K562 (cell line): Measurements from ENCODE around the gene SYTL5. TPM values are rescaled to one million over a fixed set of nuclear protein-coding genes. Genes with fewer than 3 reads are reported as not detected.

Source experiments
- ARID1B ChIP-seq: fragments of 450-650 bp; IDR thresholded peaks from 2 replicates; pipeline ENCODE4 v1.6.1; 2016; ENCODE audit warnings: antibody characterized with exemption, mild to moderate bottlenecking, inconsistent platforms
- CTCF ChIP-seq, 3 experiments: IDR thresholded peaks in 2 of 3; conservative IDR thresholded peaks in 1 of 3; 2 replicates each; pipeline ENCODE4 v1.5.1; 2011 to 2012; ENCODE audit warnings: low read length in 3 of 3, mild to moderate bottlenecking in 3 of 3, control low read depth in 2 of 3, improper control_type of control experiment in 1 of 3, inconsistent platforms in 1 of 3, low read depth in 1 of 3, mixed read lengths in 1 of 3, moderate library complexity in 1 of 3; ENCODE audit not compliant: insufficient read depth in 2 of 3
- DEAF1 ChIP-seq: fragments of 450-650 bp; formaldehyde crosslinking; IDR thresholded peaks from 2 replicates; pipeline ENCODE4 v1.4.0; 2020; ENCODE audit warnings: mild to moderate bottlenecking, moderate library complexity
- DPF2 ChIP-seq: fragments of 450-650 bp; IDR thresholded peaks from 2 replicates; pipeline ENCODE4 v1.6.1; 2016
- MXI1 ChIP-seq: IDR thresholded peaks from 2 replicates; pipeline ENCODE4 v1.6.1; 2011; ENCODE audit warnings: low read depth, mild to moderate bottlenecking, improper control_type of control experiment, low read length
- NUFIP1 ChIP-seq: fragments of 450-650 bp; IDR thresholded peaks from 2 replicates; pipeline ENCODE4 v1.6.1; 2018; ENCODE audit not compliant: partially characterized antibody
- PPARD ChIP-seq: fragments of 250-450 bp; sonication (Bioruptor Pico); IDR thresholded peaks from 2 replicates; pipeline ENCODE4 v1.8.0; 2022; ENCODE audit warnings: inconsistent platforms, mild to moderate bottlenecking, moderate library complexity
- RBM17 ChIP-seq: fragments of 200-400 bp; formaldehyde crosslinking; IDR thresholded peaks from 2 replicates; pipeline ENCODE4 v1.6.1; 2017; ENCODE audit warnings: low read depth, mild to moderate bottlenecking, low read length, borderline replicate concordance
- REST ChIP-seq, 2 experiments: fragments of 450-650 bp; formaldehyde crosslinking in 1 of 2; IDR thresholded peaks; 2 replicates each; pipeline versions ENCODE4 v1.4.0 to v1.6.1; 2014 to 2020; ENCODE audit warnings: mild to moderate bottlenecking in 2 of 2, borderline replicate concordance in 1 of 2, low read depth in 1 of 2
- STAT5B ChIP-seq: fragments of 250-450 bp; sonication (Bioruptor Pico); IDR thresholded peaks from 2 replicates; pipeline ENCODE4 v1.8.0; 2021; ENCODE audit warnings: mild to moderate bottlenecking, inconsistent platforms
- polyA plus RNA-seq, 8 experiments: library from polyadenylated mRNA; depleted of rRNA in 4 of 8; stranded (reverse) in 5 of 8; unstranded in 3 of 8; fragments of >200 nt; fragmentation: Nextera tagmentation in 2 of 8; fragmentation: Illumina TruSeq in 1 of 8; extraction: Ambion mirVana in 2 of 8; extraction: Trizol in 1 of 8; gene quantifications; 2 replicates each; pipeline versions ENCODE4 v1.2.1 to v1.2.3, GENCODE V29; 2011 to 2014; ENCODE audit warnings: inconsistent platforms in 1 of 8, missing spikeins in 1 of 8
- total RNA-seq, 7 experiments: library from RNA; depleted of rRNA in 6 of 7; stranded (reverse); fragments of >200 nt in 6 of 7; fragmentation: Illumina TruSeq in 2 of 7; extraction: Trizol in 2 of 7; gene quantifications; 2 replicates each; pipeline versions ENCODE4 v1.2.1 to v1.2.3, GENCODE V29; 2011 to 2021; ENCODE audit warnings: low replicate concordance in 1 of 7
- TF ChIP-seq, protein P1 (sequence below): fragments of 250-450 bp; sonication (Bioruptor Pico); IDR thresholded peaks from 2 replicates; pipeline ENCODE4 v1.5.0; 2021

The SYTL5 gene
- total and polyA plus RNA-seq, 9 of the 15 experiments (the other 6 are each of a cell fraction or from before 2014, with no cell fraction given): 0.01 to 0.25 (median 0.09) TPM

- peak; percentile 60 to 77 (median 68) for TF ChIP-seq CTCF (IDR thresholded peaks at IDR 0.05 in 2 of 3, conservative IDR thresholded peaks at IDR 0.05 in 1 of 3; ENCODE audit: insufficient read depth in 2 of 3, low read depth in 1 of 3, low read length in 3 of 3)
- no peak for TF ChIP-seq STAT5B (CRISPR knock-in tag)
- no peak for TF ChIP-seq ARID1B
- TF ChIP-seq PPARD: no peak
- TF ChIP-seq REST (IDR thresholded peaks at IDR 0.05; ENCODE audit: borderline replicate concordance): peak; percentile 35; the same call in 1 of the 2 replicates
- TF ChIP-seq REST (CRISPR knock-in tag; IDR thresholded peaks at IDR 0.05; ENCODE audit: low read depth): no peak
- no peak for TF ChIP-seq NUFIP1
- TF ChIP-seq MXI1: no peak
- TF ChIP-seq, protein P1, sequence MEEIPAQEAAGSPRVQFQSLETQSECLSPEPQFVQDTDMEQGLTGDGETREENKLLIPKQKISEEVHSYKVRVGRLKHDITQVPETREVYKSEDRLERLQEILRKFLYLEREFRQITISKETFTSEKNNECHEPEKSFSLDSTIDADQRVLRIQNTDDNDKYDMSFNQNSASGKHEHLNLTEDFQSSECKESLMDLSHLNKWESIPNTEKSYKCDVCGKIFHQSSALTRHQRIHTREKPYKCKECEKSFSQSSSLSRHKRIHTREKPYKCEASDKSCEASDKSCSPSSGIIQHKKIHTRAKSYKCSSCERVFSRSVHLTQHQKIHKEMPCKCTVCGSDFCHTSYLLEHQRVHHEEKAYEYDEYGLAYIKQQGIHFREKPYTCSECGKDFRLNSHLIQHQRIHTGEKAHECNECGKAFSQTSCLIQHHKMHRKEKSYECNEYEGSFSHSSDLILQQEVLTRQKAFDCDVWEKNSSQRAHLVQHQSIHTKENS (CRISPR knock-in tag): no peak
- peak; percentile 47; the same call in 1 of the 2 replicates for TF ChIP-seq DEAF1 (CRISPR knock-in tag)
- TF ChIP-seq DPF2: no peak
- no peak for TF ChIP-seq RBM17
Observed at GRCh38 chrX:38175139-38175538, 168.8 kb downstream of the SYTL5 start (continued).
